DND-41 (cell line): ENCODE results near the gene KLF3.

Experiments used
- ATAC-seq: fragments of 200-7000 bp; cut with Tn5 transposase; 3 replicates; pipeline ENCODE4 v1.9.1; 2021; ENCODE audit warnings: low read depth; ENCODE audit not compliant: insufficient read depth
- DNase-seq: peaks from one replicate; pipeline ENCODE4 v3.0.0-alpha.2; 2020
- H2AFZ ChIP-seq: 2 replicates; pipeline ENCODE4 v1.6.0; 2012; ENCODE audit warnings: low read depth, low read length
- H3K27ac ChIP-seq: 2 replicates; pipeline ENCODE4 v1.5.1; 2012; ENCODE audit warnings: low read length, inconsistent platforms
- H3K27me3 ChIP-seq: fragments of 200-600 bp; sonication (generic); 2 replicates; pipeline ENCODE4 v1.6.0; 2012; ENCODE audit warnings: low read length, mild to moderate bottlenecking, inconsistent platforms; ENCODE audit not compliant: insufficient read depth, poor library complexity
- H3K36me3 ChIP-seq: 2 replicates; pipeline ENCODE4 v1.5.1; 2012; ENCODE audit warnings: low read length, inconsistent platforms; ENCODE audit not compliant: insufficient read depth
- H3K4me1 ChIP-seq: 2 replicates; pipeline ENCODE4 v1.5.1; 2012; ENCODE audit warnings: mild to moderate bottlenecking, low read length; ENCODE audit not compliant: insufficient read depth
- H3K4me2 ChIP-seq: 2 replicates; pipeline ENCODE4 v1.6.0; 2012; ENCODE audit warnings: mild to moderate bottlenecking, moderate library complexity, low read length, inconsistent platforms; ENCODE audit not compliant: insufficient read depth
- H3K4me3 ChIP-seq, 2 experiments: fragments of 200-600 bp in 1 of 2; shearing (Covaris generic) in 1 of 2; 2 replicates each; pipeline ENCODE4 v1.5.1; 2012 to 2016; ENCODE audit warnings: inconsistent platforms in 2 of 2, low read length in 2 of 2, mild to moderate bottlenecking in 2 of 2, low read depth in 1 of 2, moderate library complexity in 1 of 2
- H3K79me2 ChIP-seq: 2 replicates; pipeline ENCODE4 v1.6.0; 2012; ENCODE audit warnings: low read length, inconsistent platforms; ENCODE audit not compliant: insufficient read depth
- H3K9ac ChIP-seq: 2 replicates; pipeline ENCODE4 v1.6.0; 2012; ENCODE audit warnings: low read depth, mild to moderate bottlenecking, inconsistent platforms, low read length, moderate library complexity
- H3K9me3 ChIP-seq: 2 replicates; pipeline ENCODE4 v1.5.1; 2012; ENCODE audit warnings: low read length, moderate library complexity, mild to moderate bottlenecking, inconsistent platforms; ENCODE audit not compliant: insufficient read depth, severe bottlenecking
- H4K20me1 ChIP-seq: 2 replicates; pipeline ENCODE4 v1.6.0; 2012; ENCODE audit warnings: low read length; ENCODE audit not compliant: insufficient read depth
- CTCF ChIP-seq: IDR thresholded peaks from 2 replicates; pipeline ENCODE4 v1.5.1; 2012; ENCODE audit warnings: borderline replicate concordance, low read length, moderate library complexity, mild to moderate bottlenecking; ENCODE audit not compliant: poor library complexity, severe bottlenecking; ENCODE audit errors: extremely low read depth
- EZH2 ChIP-seq: IDR thresholded peaks from 3 replicates; pipeline ENCODE4 v1.6.1; 2012; ENCODE audit warnings: borderline replicate concordance, low read depth, mild to moderate bottlenecking, moderate library complexity, low read length, inconsistent platforms; ENCODE audit not compliant: severe bottlenecking

The KLF3 gene

GRCh38 chr4:38668203-38668971 lies 4.4 kb downstream of the KLF3 start:
- peaks cover 7% of the 10 kb centered on the region for H4K20me1 ChIP-seq
- no peaks in the 10 kb centered on the region for H3K36me3 ChIP-seq
- H3K4me3 ChIP-seq, result no peak overlapping the region
- H3K9ac ChIP-seq, result no peak overlapping the region
- no peak overlapping the region for H3K4me2 ChIP-seq
- peaks cover 43% of the 10 kb centered on the region for H3K27me3 ChIP-seq
- ATAC-seq (no peak), DNase-seq (no peak)
- TF ChIP-seq EZH2 (no peak), CTCF (no peak)
- peaks cover 18% of the 10 kb centered on the region for H3K79me2 ChIP-seq
- H3K27ac ChIP-seq, result no peak overlapping the region
- no peak overlapping the region for H2AFZ ChIP-seq
- H3K9me3 ChIP-seq, result no peaks in the 10 kb centered on the region
- H3K4me1 ChIP-seq, result peaks cover 24% of the 10 kb centered on the region

GRCh38 chr4:38669208-38669607 lies 5.2 kb downstream of the KLF3 start:
- no peak for DNase-seq
- Histone ChIP-seq H2AFZ (no peak overlapping the region), H3K36me3 (no peaks in the 10 kb centered on the region), H3K27ac (no peak overlapping the region), H3K9ac (no peak overlapping the region), H3K4me3 (no peak overlapping the region), H3K4me1 (peaks cover 22% of the 10 kb centered on the region), H3K79me2 (peaks cover 18% of the 10 kb centered on the region), H3K27me3 (peaks cover 39% of the 10 kb centered on the region), H4K20me1 (peaks cover 7% of the 10 kb centered on the region), H3K4me2 (no peak overlapping the region), H3K9me3 (no peaks in the 10 kb centered on the region)
- ATAC-seq, result no peak
- TF ChIP-seq CTCF (no peak), EZH2 (no peak)

GRCh38 chr4:38670109-38670901 lies 6.3 kb downstream of the KLF3 start:
- Histone ChIP-seq H3K79me2 (peaks cover 18% of the 10 kb centered on the region), H3K36me3 (no peaks in the 10 kb centered on the region), H3K4me2 (no peak overlapping the region), H3K9me3 (no peaks in the 10 kb centered on the region), H3K4me3 (no peak overlapping the region), H2AFZ (no peak overlapping the region), H3K27ac (no peak overlapping the region), H4K20me1 (peaks cover 3% of the 10 kb centered on the region; the same call in 1 of the 2 replicates), H3K9ac (no peak overlapping the region), H3K27me3 (peaks cover 34% of the 10 kb centered on the region), H3K4me1 (peaks cover 14% of the 10 kb centered on the region)
- ATAC-seq, result no peak
- TF ChIP-seq EZH2 (no peak), CTCF (no peak)
- DNase-seq, result no peak
